Naive B cell (primary cell): ENCODE measurements around the gene BRIP1. TPM values are rescaled to one million over a fixed set of nuclear protein-coding genes. Genes with fewer than 3 reads are reported as not detected.
A peak's percentile ranks its signal among the peaks of the same experiment; 100 is the strongest.
"Not testable (repeated sequence)": the region's sequence is repeated elsewhere in the genome, so short reads cannot be mapped to it uniquely, and the experiment has no call there.

ENCODE experiments used
- ATAC-seq, 2 donors: fragments of 150-1000 bp; cut with Tn5 transposase; 2 replicates each; pipeline ENCODE4 v1.10.0; 2021; ENCODE audit warnings: low read depth in 2 of 2, mild to moderate bottlenecking in 2 of 2, moderate library complexity in 2 of 2
- DNase-seq: peaks from one replicate; pipeline ENCODE4 v3.0.0; 2022
- H3K27ac Mint-ChIP-seq, 6 donors: one replicate each; pipeline ENCODE4 v1.8.0; 2020 to 2022; ENCODE audit warnings: mild to moderate bottlenecking in 6 of 6, mixed read lengths in 6 of 6, moderate library complexity in 5 of 6, inconsistent platforms in 2 of 6
- H3K27me3 Mint-ChIP-seq, 3 donors: one replicate each; pipeline ENCODE4 v1.8.0; 2021 to 2022; ENCODE audit warnings: mixed read lengths in 3 of 3, mild to moderate bottlenecking in 1 of 3
- H3K36me3 Mint-ChIP-seq, 2 donors: one replicate each; pipeline ENCODE4 v1.8.0; 2020 to 2022; ENCODE audit warnings: mixed read lengths in 2 of 2, inconsistent platforms in 1 of 2, mild to moderate bottlenecking in 1 of 2
- H3K4me1 Mint-ChIP-seq, 3 donors: one replicate each; pipeline ENCODE4 v1.8.0; 2020 to 2022; ENCODE audit warnings: mixed read lengths in 3 of 3, inconsistent platforms in 1 of 3, mild to moderate bottlenecking in 1 of 3, moderate library complexity in 1 of 3
- H3K4me3 Mint-ChIP-seq, 8 donors: one replicate each; pipeline ENCODE4 v1.8.0; 2020 to 2022; ENCODE audit warnings: mild to moderate bottlenecking in 8 of 8, mixed read lengths in 8 of 8, moderate library complexity in 8 of 8, inconsistent platforms in 2 of 8
- H3K9me3 Mint-ChIP-seq, 7 donors: one replicate each; pipeline ENCODE4 v1.8.0; 2020 to 2022; ENCODE audit warnings: mixed read lengths in 7 of 7, mild to moderate bottlenecking in 5 of 7, inconsistent platforms in 2 of 7, moderate library complexity in 1 of 7
- polyA plus RNA-seq, 6 donors: library from polyadenylated mRNA; unstranded; fragments of 300-500 nt; fragmentation: Illumina TruSeq; gene quantifications; one replicate each; pipeline ENCODE4 v1.2.3, GENCODE V29; 2021; ENCODE audit warnings: low read depth in 6 of 6

Gene BRIP1
- polyA plus RNA-seq, 6 donors from 2014 or later, result 0.29 to 1.1 (median 0.44) TPM; not detected in 1

DNA sequence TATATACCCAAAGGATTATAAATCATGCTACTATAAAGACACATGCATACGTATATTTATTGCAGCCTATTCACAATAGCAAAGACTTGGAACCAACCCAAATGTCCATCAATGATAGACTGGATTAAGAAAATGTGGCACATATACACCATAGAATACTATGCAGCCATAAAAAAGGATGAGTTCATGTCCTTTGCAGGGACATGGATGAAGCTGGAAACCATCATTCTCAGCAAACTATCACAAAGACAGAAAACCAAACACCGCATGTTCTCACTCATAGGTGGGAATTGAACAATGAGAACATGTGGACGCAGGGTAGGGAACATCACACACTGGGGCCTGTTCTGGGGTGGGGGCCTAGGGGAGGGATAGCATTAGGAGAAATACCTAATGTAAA lies 89.2 kb downstream of the BRIP1 start:
- H3K27ac Mint-ChIP-seq, H3K27me3 Mint-ChIP-seq, ATAC-seq, H3K4me3 Mint-ChIP-seq, DNase-seq: not testable (repeated sequence)
- H3K9me3 Mint-ChIP-seq, result peaks cover 2 to 22% (median 16%) of the 10 kb centered on the region in 7 donors
- peaks cover 3 to 14% (median 10%) of the 10 kb centered on the region in 3 donors for H3K4me1 Mint-ChIP-seq
- H3K36me3 Mint-ChIP-seq, result peaks cover 9 to 17% of the 10 kb centered on the region in 2 donors

DNA sequence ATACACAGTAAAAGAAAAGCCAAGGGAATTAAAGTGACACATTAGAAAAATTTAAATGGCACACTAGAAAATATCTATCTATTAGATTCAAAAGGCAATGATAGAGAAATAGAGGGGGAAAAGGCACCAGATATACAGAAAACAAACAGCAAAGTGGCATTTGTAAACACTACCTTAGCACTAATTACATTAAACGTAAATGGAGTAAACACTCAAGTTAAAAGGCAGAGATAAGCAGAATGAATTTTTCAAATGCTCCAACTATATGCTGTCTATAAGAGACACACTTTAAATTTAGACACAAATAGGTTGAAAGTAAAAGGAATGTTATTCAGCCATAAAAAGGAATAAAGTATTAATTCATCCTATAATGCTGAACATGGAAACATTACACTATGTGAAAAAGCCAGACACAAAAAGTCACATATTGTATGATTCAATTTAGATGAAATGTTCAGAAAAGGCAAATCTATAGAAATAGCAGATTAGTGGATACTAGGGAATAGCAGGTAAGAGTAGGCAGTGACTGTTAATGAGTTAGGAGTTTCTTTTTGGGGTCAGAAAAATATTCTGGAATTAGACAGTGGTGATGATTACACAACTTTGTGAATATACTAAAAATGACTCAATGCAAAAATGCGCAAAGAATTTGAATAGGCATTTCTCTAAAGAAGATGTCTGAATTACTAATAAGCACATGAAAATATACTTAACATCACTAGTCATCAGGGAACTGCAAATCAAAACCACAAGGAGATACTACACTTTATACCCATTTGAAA lies 92.4 kb downstream of the BRIP1 start:
- Mint-ChIP-seq H3K36me3 (peaks cover 14 to 17% of the 10 kb centered on the region in 2 donors), H3K4me3 (no peak overlapping the region)
- no peak for ATAC-seq

DNA sequence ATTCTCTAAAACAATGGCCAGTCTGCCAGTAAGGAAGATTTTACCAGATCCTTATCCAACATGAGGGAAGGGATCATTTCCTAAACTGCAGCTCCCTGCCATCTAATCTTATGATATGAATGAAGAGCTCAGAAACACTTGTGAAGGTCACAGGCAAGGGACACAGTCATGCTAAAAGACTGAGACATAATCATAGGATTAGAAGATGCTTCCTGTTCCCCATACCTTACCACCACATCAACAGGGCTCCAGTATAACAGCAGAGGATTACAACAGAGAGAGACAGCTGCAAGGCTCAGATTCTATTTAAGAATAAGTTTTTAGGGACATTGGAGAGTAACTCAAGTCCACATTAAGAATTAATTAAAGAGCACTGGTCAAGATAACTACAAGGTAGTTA lies 93.3 kb downstream of the BRIP1 start:
- no peak for DNase-seq
- H3K36me3 Mint-ChIP-seq, result peaks cover 14 to 17% of the 10 kb centered on the region in 2 donors
- no peak overlapping the region for H3K4me3 Mint-ChIP-seq
- no peak overlapping the region for H3K27ac Mint-ChIP-seq
- no peaks in the 10 kb centered on the region for H3K27me3 Mint-ChIP-seq
- H3K4me1 Mint-ChIP-seq, result peaks cover 0 to 6% (median 0%) of the 10 kb centered on the region in 3 donors
- ATAC-seq, result no peak
- peaks cover 2 to 26% (median 16%) of the 10 kb centered on the region in 7 donors for H3K9me3 Mint-ChIP-seq

More for the DNA sequence above, 92.4 kb downstream of the BRIP1 start:
- Mint-ChIP-seq H3K27me3 (no peaks in the 10 kb centered on the region), H3K27ac (no peak overlapping the region), H3K4me1 (peaks cover 0 to 6% (median 0%) of the 10 kb centered on the region in 3 donors), H3K9me3 (peaks cover 2 to 26% (median 16%) of the 10 kb centered on the region in 7 donors)
- no peak for DNase-seq

DNA sequence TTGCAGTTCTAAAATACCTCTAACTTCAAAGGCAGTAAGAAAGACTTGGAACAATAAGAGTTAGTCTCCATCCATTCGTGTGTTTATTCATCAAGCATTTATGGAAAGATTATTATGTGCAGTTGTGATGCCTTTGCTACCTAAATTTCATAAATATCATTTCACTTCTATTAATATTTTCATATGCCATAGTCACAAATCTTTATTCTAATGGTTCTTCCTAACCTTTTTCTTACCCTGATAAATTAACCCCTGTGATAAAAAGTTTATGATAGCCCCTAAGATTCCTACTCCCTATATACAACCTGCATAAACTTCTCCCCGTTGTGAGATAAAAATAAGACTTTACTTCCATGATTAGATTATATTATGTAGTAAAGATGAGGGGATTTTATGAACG lies 94.9 kb downstream of the BRIP1 start:
- Mint-ChIP-seq H3K27me3 (no peaks in the 10 kb centered on the region), H3K27ac (peak overlapping the region in 1 of 6 donors; percentile 6), H3K36me3 (peaks cover 14 to 17% of the 10 kb centered on the region in 2 donors), H3K4me1 (peaks cover 0 to 6% (median 0%) of the 10 kb centered on the region in 3 donors), H3K9me3 (peaks cover 2 to 26% (median 16%) of the 10 kb centered on the region in 7 donors), H3K4me3 (no peak overlapping the region)
- no peak for ATAC-seq
- no peak for DNase-seq

DNA sequence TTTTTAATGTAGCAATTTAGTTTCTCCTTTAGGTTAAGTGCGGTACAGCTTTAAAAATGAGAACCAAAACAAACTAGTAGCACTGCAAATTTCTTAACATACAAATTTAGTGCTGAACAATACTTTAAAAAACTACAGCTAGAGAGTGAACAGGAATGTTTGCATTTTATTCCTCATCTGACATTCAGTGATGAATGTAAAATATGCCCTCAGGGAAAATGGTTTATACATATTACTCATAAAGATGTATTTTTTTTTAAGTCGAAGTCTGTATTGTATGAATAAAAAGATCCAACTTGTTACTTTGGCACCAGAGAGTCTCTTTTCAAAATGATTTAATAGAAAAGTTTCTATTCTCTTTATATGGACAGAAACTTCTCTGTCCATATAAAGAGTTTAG lies 96.8 kb downstream of the BRIP1 start:
- Mint-ChIP-seq H3K4me3 (no peak overlapping the region), H3K36me3 (peaks cover 19 to 21% of the 10 kb centered on the region in 2 donors), H3K4me1 (no peaks in the 10 kb centered on the region), H3K9me3 (peaks cover 0 to 33% (median 12%) of the 10 kb centered on the region in 7 donors), H3K27ac (no peak overlapping the region), H3K27me3 (no peaks in the 10 kb centered on the region)
- ATAC-seq (no peak), DNase-seq (no peak)

DNA sequence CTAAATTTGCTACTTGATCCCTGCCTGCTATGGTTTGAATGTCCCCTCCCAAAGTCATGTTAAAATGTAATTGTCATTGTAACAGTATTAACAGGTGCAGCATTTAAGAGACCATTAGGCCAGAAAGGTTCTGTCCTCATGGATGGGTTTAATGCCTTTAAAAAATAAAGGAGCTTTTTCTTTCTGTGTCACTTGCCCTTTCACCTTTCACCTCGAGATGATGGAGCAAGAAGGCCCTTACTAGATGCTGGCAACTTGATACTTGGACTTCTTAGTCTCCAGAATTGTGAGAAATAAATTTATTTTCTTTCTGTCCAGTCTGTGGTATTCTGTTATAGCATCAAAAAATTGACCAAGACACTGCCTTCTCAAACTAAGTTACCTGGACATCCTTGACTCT lies 98.5 kb downstream of the BRIP1 start:
- H3K9me3 Mint-ChIP-seq, result peaks cover 0 to 26% (median 6%) of the 10 kb centered on the region in 7 donors
- no peaks in the 10 kb centered on the region for H3K27me3 Mint-ChIP-seq
- H3K27ac Mint-ChIP-seq, result peak overlapping the region in 1 of 6 donors; percentile 9
- H3K4me1 Mint-ChIP-seq, result no peaks in the 10 kb centered on the region
- DNase-seq, result no peak
- peaks cover 10 to 15% of the 10 kb centered on the region in 2 donors for H3K36me3 Mint-ChIP-seq
- no peak for ATAC-seq
- no peak overlapping the region for H3K4me3 Mint-ChIP-seq

DNA sequence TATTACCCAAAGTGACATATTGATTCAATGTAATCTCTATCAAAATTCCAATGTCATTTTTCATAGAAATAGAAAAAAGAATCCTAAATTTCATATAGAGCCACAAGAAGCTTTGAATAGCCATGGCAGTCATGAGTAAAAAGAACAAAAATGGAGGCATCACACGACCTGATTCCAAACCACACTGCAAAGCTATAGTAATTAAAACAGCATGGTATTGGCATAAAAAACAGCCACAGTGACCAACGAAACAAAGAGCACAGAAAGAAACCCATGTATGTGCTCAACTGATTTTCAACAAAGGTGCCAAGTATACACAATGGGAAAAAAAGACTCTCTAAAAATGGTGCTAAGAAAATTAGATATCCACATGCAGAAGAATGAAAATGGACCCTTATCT lies 101.5 kb downstream of the BRIP1 start:
- H3K27ac Mint-ChIP-seq, result peak overlapping the region in 1 of 6 donors; percentile 14
- H3K27me3 Mint-ChIP-seq, result no peaks in the 10 kb centered on the region
- no peak overlapping the region for H3K4me3 Mint-ChIP-seq
- DNase-seq (no peak), ATAC-seq (no peak)
- peaks cover 0 to 26% (median 10%) of the 10 kb centered on the region in 7 donors for H3K9me3 Mint-ChIP-seq
- H3K36me3 Mint-ChIP-seq, result peaks cover 10 to 16% of the 10 kb centered on the region in 2 donors
- H3K4me1 Mint-ChIP-seq, result peaks cover 0 to 5% (median 0%) of the 10 kb centered on the region in 3 donors

DNA sequence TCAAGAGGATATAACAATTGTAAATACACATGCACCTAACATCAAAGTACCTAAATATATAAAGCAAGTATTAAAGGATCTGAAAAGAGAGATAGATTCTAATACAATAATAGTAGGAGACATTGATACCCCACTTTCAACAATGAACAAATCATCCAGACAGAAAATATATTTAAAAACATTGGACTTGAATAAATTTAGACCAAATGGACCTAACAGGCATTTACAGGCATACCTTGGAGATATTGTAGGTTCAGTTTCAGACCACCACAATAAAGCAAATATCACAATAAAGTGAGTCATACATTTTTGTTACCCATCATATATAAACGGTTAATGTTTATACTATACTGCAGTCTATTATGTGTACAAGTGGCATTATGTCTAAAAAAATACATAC lies 104.0 kb downstream of the BRIP1 start:
- Mint-ChIP-seq H3K27ac (no peak overlapping the region), H3K36me3 (peaks cover 10 to 16% of the 10 kb centered on the region in 2 donors), H3K4me3 (no peak overlapping the region), H3K9me3 (peaks cover 0 to 26% (median 10%) of the 10 kb centered on the region in 7 donors), H3K4me1 (peaks cover 0 to 5% (median 0%) of the 10 kb centered on the region in 3 donors), H3K27me3 (no peaks in the 10 kb centered on the region)
- ATAC-seq, result no peak
- no peak for DNase-seq

DNA sequence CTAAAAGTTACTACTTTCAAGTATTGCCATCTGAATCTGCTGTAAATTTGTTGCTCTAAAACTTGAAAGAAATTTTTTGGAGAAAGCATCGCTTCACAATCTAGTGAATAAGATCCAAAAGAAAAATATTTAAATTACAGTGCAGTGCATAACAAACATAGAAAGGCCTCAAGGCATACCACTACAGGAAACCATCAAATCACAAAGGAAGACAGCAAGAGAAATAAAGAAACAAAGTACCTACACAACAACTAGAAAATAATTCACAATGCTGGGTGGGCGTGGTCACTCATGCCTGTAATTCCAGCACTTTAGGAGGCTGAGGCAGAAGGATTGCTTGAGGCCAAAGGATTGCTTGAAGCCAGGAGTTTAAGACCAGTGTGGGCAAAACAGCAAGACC lies 104.9 kb downstream of the BRIP1 start:
- peaks cover 0 to 26% (median 10%) of the 10 kb centered on the region in 7 donors for H3K9me3 Mint-ChIP-seq
- ATAC-seq (no peak), DNase-seq (no peak)
- H3K4me3 Mint-ChIP-seq, result no peak overlapping the region
- peak overlapping the region in 1 of 6 donors; percentile 38 for H3K27ac Mint-ChIP-seq
- peaks cover 10 to 16% of the 10 kb centered on the region in 2 donors for H3K36me3 Mint-ChIP-seq
- H3K4me1 Mint-ChIP-seq, result peaks cover 0 to 5% (median 0%) of the 10 kb centered on the region in 3 donors
- H3K27me3 Mint-ChIP-seq, result no peaks in the 10 kb centered on the region

DNA sequence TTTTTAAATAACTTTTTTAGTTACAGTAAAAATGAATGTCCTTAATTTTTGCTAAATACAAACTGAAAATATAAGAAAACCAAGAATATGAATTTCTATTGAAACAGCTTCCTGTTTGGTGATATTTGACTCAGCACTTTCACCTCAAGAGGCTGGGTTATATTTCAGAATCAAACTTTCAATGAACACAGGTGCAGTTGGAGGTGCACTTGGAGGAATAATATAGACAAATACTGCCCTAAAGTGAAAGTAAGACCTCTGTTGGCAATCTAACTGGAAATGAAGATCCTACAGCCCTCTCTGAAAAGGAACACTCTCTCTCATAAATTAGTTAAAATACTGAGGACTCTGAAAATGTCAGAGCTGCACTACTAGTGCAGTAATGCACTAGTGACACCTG lies 106.2 kb downstream of the BRIP1 start:
- no peak overlapping the region for H3K4me3 Mint-ChIP-seq
- H3K9me3 Mint-ChIP-seq, result peaks cover 0 to 26% (median 10%) of the 10 kb centered on the region in 7 donors
- peaks cover 10 to 16% of the 10 kb centered on the region in 2 donors for H3K36me3 Mint-ChIP-seq
- H3K27ac Mint-ChIP-seq, result peak overlapping the region in 2 of 6 donors; percentile 31 to 46
- no peak for DNase-seq
- no peak for ATAC-seq
- no peaks in the 10 kb centered on the region for H3K27me3 Mint-ChIP-seq
- H3K4me1 Mint-ChIP-seq, result peaks cover 0 to 5% (median 0%) of the 10 kb centered on the region in 3 donors

DNA sequence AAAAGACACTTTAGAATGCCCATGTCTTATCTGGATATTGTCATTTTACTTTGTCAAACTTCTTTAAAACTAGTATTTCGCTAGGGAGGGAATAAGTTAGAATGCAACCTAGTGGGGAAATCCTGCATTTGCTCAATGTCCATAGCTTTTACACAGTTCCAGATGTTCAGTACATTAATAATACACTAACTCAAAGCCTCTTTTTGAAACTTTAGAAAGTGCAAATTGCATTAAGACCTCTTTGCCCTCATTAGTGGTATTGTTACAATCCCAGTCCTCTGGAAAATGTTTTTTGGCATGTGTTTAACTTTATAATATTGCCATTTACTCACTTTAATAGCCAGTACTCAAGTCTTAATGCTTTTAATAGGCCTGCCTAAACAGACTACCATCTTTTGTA lies 106.8 kb downstream of the BRIP1 start:
- Mint-ChIP-seq H3K27me3 (no peaks in the 10 kb centered on the region), H3K27ac (peak overlapping the region in 1 of 6 donors; percentile 37)

DNA sequence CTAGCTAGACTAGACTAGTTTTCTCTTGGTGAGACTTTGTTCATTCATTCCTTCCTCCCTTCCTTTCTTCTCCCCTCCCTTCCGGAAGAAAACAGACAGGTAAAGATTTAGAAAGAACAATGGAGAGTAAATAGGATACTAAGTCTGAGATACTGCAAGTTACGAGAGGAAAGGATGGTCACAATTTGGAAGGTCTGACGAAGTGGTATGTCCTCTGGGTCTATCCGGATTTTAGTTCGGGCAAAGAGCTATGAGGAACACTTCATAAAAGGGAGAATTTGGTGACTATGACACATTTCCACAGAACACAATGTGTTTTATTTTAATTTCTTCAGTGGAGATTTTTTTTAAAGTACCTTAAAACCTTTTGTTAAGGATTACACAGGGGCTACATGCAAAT lies 107.7 kb downstream of the BRIP1 start:
- H3K27ac Mint-ChIP-seq, result peak overlapping the region in 1 of 6 donors; percentile 3
- ATAC-seq (no peak), DNase-seq (no peak)
- H3K9me3 Mint-ChIP-seq, result peaks cover 0 to 16% (median 8%) of the 10 kb centered on the region in 7 donors
- peaks cover 0 to 7% of the 10 kb centered on the region in 2 donors for H3K36me3 Mint-ChIP-seq
- peaks cover 0 to 5% (median 0%) of the 10 kb centered on the region in 3 donors for H3K4me1 Mint-ChIP-seq
- H3K4me3 Mint-ChIP-seq, result no peak overlapping the region
- H3K27me3 Mint-ChIP-seq, result no peaks in the 10 kb centered on the region

More for the DNA sequence above, 106.8 kb downstream of the BRIP1 start:
- no peak overlapping the region for H3K4me3 Mint-ChIP-seq
- H3K9me3 Mint-ChIP-seq, result peaks cover 0 to 20% (median 10%) of the 10 kb centered on the region in 7 donors
- ATAC-seq (no peak), DNase-seq (no peak)
- H3K36me3 Mint-ChIP-seq, result peaks cover 6 to 12% of the 10 kb centered on the region in 2 donors
- peaks cover 0 to 5% (median 0%) of the 10 kb centered on the region in 3 donors for H3K4me1 Mint-ChIP-seq

DNA sequence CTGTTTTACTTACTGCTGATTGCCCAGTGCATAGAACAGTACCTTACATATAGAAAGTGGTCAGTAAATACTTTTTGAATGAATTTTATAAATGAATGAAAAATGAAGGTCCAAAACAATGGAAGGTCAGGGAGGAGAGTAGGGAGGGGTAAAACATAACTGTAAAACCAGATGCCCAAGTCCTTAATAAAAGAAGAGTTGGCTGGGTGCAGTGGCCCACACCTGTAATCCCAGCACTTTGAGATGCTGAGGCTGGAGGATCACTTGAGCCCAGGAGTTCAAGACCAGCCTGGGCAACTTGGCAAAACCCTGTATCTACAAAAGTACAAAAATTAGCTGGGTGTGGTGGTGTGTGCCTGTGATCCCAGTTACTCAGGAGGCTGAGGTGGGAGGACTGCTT lies 108.2 kb downstream of the BRIP1 start:
- peaks cover 0 to 7% of the 10 kb centered on the region in 2 donors for H3K36me3 Mint-ChIP-seq
- no peak overlapping the region for H3K4me3 Mint-ChIP-seq
- H3K27me3 Mint-ChIP-seq, result no peaks in the 10 kb centered on the region
- no peak for ATAC-seq
- H3K4me1 Mint-ChIP-seq, result peaks cover 0 to 5% (median 0%) of the 10 kb centered on the region in 3 donors
- no peak for DNase-seq
- no peak overlapping the region for H3K27ac Mint-ChIP-seq
- H3K9me3 Mint-ChIP-seq, result peaks cover 0 to 13% (median 8%) of the 10 kb centered on the region in 7 donors

DNA sequence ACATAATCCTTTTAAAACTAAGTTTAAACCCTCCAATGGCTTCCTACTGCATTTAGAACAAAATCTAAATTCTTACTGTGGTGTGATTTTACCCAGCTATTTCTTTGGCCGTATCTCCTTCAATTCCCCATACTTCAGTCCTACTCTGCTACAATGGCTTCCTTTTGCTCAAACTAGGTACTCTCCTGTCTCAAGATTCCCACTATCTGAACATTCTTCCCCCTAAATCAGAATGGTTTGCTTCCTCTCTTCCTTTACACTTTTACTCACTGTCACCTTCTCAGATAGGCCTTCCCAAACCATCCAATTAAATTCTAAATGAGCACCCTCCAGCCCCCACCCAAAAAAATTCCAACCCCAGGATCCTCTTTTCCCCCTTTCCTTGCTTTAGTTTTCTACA lies 109.2 kb downstream of the BRIP1 start:
- ATAC-seq (no peak), DNase-seq (no peak)
- H3K4me3 Mint-ChIP-seq, result no peak overlapping the region
- peak overlapping the region in 1 of 6 donors; percentile 3 for H3K27ac Mint-ChIP-seq
- H3K36me3 Mint-ChIP-seq, result peaks cover 0 to 7% of the 10 kb centered on the region in 2 donors
- peaks cover 0 to 10% (median 5%) of the 10 kb centered on the region in 7 donors for H3K9me3 Mint-ChIP-seq
- H3K27me3 Mint-ChIP-seq, result no peaks in the 10 kb centered on the region
- peaks cover 0 to 5% (median 0%) of the 10 kb centered on the region in 3 donors for H3K4me1 Mint-ChIP-seq
